Measurements from ENCODE around the gene STX19.
"Not testable (repeated sequence)": the region's sequence is repeated elsewhere in the genome, so short reads cannot be mapped to it uniquely, and the experiment has no call there.

Gene STX19

DNA sequence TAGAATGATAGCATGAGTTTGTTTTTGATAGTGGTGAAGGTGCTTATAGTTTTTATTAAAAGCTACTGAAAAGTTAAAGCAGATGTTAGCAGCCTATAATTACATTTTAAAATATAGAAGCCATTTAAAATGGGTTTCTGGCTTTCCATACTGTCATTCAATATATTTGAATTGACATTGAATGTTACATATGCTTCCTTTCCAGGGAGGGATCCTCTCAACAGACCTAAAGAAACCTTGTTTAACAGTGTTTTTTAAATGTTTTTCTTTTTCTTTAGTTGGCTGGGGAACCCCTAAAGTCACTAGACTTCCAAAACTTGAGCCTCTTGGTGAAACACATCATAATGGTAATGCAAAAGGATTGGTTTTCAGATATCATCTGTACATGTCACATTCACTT, 22.1 kb upstream of the STX19 start:
- Histone ChIP-seq H3K9me3 (ENCODE audit: low read length) (no peaks in the 10 kb centered on the region), H3K4me3 (ENCODE audit: low read depth, low read length, poor library complexity, severe bottlenecking) (no peak overlapping the region), H3F3A (ENCODE audit: insufficient read depth, low read length) (no peaks in the 10 kb centered on the region), H3K4me1 (ENCODE audit: insufficient read depth, low read length, severe bottlenecking) (no peaks in the 10 kb centered on the region), H3K27ac (ENCODE audit: low read depth, low read length, poor library complexity, severe bottlenecking) (no peak overlapping the region), H3K27me3 (ENCODE audit: insufficient read depth, low read length) (no peaks in the 10 kb centered on the region), H3K9ac (ENCODE audit: low read length) (no peak overlapping the region), H4K20me1 (ENCODE audit: insufficient read depth, low read length) (no peaks in the 10 kb centered on the region), H3K9me2 (ENCODE audit: low read depth, low read length) (no peaks in the 10 kb centered on the region), H3K36me3 (ENCODE audit: insufficient read depth, low read length) (no peaks in the 10 kb centered on the region), H2AFZ (ENCODE audit: low read length) (no peak overlapping the region), H3K4me2 (ENCODE audit: low read length) (no peak overlapping the region), H3K79me2 (ENCODE audit: insufficient read depth, low read length) (no peaks in the 10 kb centered on the region)
- TF ChIP-seq, protein P1, sequence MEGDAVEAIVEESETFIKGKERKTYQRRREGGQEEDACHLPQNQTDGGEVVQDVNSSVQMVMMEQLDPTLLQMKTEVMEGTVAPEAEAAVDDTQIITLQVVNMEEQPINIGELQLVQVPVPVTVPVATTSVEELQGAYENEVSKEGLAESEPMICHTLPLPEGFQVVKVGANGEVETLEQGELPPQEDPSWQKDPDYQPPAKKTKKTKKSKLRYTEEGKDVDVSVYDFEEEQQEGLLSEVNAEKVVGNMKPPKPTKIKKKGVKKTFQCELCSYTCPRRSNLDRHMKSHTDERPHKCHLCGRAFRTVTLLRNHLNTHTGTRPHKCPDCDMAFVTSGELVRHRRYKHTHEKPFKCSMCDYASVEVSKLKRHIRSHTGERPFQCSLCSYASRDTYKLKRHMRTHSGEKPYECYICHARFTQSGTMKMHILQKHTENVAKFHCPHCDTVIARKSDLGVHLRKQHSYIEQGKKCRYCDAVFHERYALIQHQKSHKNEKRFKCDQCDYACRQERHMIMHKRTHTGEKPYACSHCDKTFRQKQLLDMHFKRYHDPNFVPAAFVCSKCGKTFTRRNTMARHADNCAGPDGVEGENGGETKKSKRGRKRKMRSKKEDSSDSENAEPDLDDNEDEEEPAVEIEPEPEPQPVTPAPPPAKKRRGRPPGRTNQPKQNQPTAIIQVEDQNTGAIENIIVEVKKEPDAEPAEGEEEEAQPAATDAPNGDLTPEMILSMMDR (IDR thresholded peaks at IDR 0.05; ENCODE audit: low read length), result no peak
- no peak for TF ChIP-seq EZH2 (IDR thresholded peaks at IDR 0.05; ENCODE audit: borderline replicate concordance, low read length)

- Histone ChIP-seq H3K9ac (ENCODE audit: low read length) (no peak overlapping the region), H3K79me2 (ENCODE audit: insufficient read depth, low read length) (no peaks in the 10 kb centered on the region), H2AFZ (ENCODE audit: low read length) (no peak overlapping the region), H3K9me2 (ENCODE audit: low read depth, low read length) (no peaks in the 10 kb centered on the region), H4K20me1 (ENCODE audit: insufficient read depth, low read length) (no peaks in the 10 kb centered on the region), H3K9me3 (ENCODE audit: low read length) (no peaks in the 10 kb centered on the region), H3K27me3 (ENCODE audit: insufficient read depth, low read length) (no peaks in the 10 kb centered on the region), H3K4me3 (ENCODE audit: low read depth, low read length, poor library complexity, severe bottlenecking) (no peak overlapping the region), H3K4me1 (ENCODE audit: insufficient read depth, low read length, severe bottlenecking) (no peaks in the 10 kb centered on the region), H3K36me3 (ENCODE audit: insufficient read depth, low read length) (peaks cover 4% of the 10 kb centered on the region; the same call in 1 of the 2 replicates), H3K4me2 (ENCODE audit: low read length) (no peak overlapping the region), H3F3A (ENCODE audit: insufficient read depth, low read length) (no peaks in the 10 kb centered on the region), H3K27ac (ENCODE audit: low read depth, low read length, poor library complexity, severe bottlenecking) (no peak overlapping the region)
- TF ChIP-seq EZH2 (IDR thresholded peaks at IDR 0.05; ENCODE audit: borderline replicate concordance, low read length), result no peak
- TF ChIP-seq, protein P1 (IDR thresholded peaks at IDR 0.05; ENCODE audit: low read length), result no peak
Measured at GRCh38 chr3:94049267-94049666, 20.9 kb upstream of the STX19 start.

- Histone ChIP-seq H3K27me3 (ENCODE audit: insufficient read depth, low read length) (no peaks in the 10 kb centered on the region), H3F3A (ENCODE audit: insufficient read depth, low read length) (no peaks in the 10 kb centered on the region), H3K27ac (ENCODE audit: low read depth, low read length, poor library complexity, severe bottlenecking) (no peak overlapping the region), H3K4me3 (ENCODE audit: low read depth, low read length, poor library complexity, severe bottlenecking) (no peak overlapping the region), H3K4me2 (ENCODE audit: low read length) (no peak overlapping the region), H3K9ac (ENCODE audit: low read length) (no peak overlapping the region), H4K20me1 (ENCODE audit: insufficient read depth, low read length) (no peaks in the 10 kb centered on the region), H2AFZ (ENCODE audit: low read length) (no peak overlapping the region), H3K4me1 (ENCODE audit: insufficient read depth, low read length, severe bottlenecking) (no peaks in the 10 kb centered on the region), H3K9me2 (ENCODE audit: low read depth, low read length) (no peaks in the 10 kb centered on the region), H3K79me2 (ENCODE audit: insufficient read depth, low read length) (no peaks in the 10 kb centered on the region), H3K9me3 (ENCODE audit: low read length) (no peaks in the 10 kb centered on the region), H3K36me3 (ENCODE audit: insufficient read depth, low read length) (peaks cover 7% of the 10 kb centered on the region; the same call in 1 of the 2 replicates)
- TF ChIP-seq, protein P1 (IDR thresholded peaks at IDR 0.05; ENCODE audit: low read length), result no peak
- TF ChIP-seq EZH2 (IDR thresholded peaks at IDR 0.05; ENCODE audit: borderline replicate concordance, low read length), result no peak
Measured at GRCh38 chr3:94046533-94046932, 18.1 kb upstream of the STX19 start.

DNA sequence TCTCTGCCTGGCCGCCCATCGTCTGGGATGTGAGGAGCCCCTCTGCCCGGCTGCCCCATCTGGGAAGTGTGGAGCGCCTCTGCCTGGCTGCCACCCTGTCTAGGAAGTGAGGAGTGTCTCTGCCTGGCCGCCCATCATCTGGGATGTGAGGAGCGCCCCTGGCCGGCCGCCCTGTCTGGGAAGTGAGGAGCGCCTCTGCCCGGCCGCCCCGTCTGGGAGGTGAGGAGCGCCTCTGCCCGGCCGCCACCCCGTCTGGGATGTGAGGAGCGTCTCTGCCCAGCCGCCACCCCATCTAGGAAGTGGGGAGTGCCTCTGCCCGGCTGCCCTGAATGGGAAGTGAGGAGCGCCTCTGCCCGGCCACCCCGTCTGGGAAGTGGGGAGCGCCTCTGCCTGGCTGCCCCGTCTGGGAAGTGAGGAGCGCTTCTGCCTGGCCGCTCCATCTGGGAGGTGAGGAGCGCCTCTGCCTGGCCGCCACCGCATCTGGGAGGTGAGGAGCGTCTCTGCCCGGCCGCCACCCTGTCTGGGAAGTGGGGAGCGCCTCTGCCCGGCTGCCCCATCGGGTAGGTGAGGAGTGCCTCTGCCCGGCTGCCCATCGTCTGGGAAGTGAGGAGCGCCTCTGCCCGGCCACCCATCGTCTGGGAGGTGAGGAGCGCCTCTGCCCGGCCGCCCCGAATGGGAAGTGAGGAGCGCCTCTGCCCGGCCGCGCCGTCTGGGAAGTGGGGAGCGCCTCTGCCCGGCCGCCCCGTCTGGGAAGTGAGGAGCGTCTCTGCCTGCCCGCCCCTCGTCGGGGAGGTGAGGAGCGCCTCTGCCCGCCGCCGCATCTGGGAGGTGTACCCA, 15.9 kb upstream of the STX19 start:
- H3F3A ChIP-seq (ENCODE audit: insufficient read depth, low read length); H3K4me3 ChIP-seq (ENCODE audit: low read depth, low read length, poor library complexity, severe bottlenecking); H4K20me1 ChIP-seq (ENCODE audit: insufficient read depth, low read length); H3K27ac ChIP-seq (ENCODE audit: low read depth, low read length, poor library complexity, severe bottlenecking); H3K79me2 ChIP-seq (ENCODE audit: insufficient read depth, low read length); H3K9ac ChIP-seq (ENCODE audit: low read length); H3K4me1 ChIP-seq (ENCODE audit: insufficient read depth, low read length, severe bottlenecking); H3K9me3 ChIP-seq (ENCODE audit: low read length); H2AFZ ChIP-seq (ENCODE audit: low read length); H3K36me3 ChIP-seq (ENCODE audit: insufficient read depth, low read length); H3K9me2 ChIP-seq (ENCODE audit: low read depth, low read length); H3K4me2 ChIP-seq (ENCODE audit: low read length); H3K27me3 ChIP-seq (ENCODE audit: insufficient read depth, low read length): not testable (repeated sequence)
